IMR-90 (cell line): ENCODE measurements around the gene ATP6V0C. TPM values are rescaled to one million over a fixed set of nuclear protein-coding genes. Genes with fewer than 3 reads are reported as not detected.

Source experiments
- ATAC-seq: fragments of 200-7000 bp; cut with Tn5 transposase; 2 replicates; pipeline ENCODE4 v1.9.1; 2020; ENCODE audit warnings: low read depth, mild to moderate bottlenecking, moderate library complexity
- BruUV-seq: library from RNA; stranded (reverse); fragments of 400-500 nt; replicated peaks from 2 replicates; lab custom pipeline; 2021; lab: Mats Ljungman, UMichigan
- CTCF ChIA-PET: fragments of 300-600 bp; formaldehyde crosslinking; extraction: SDS; loops from one replicate; lab custom pipeline; 2021; ENCODE audit warnings: antibody characterized with exemption; lab: Yijun Ruan, JAX
- POLR2A ChIA-PET: fragments of 300-600 bp; sonication (Branson Sonifier 250); formaldehyde crosslinking; loops from one replicate; lab custom pipeline; 2022; ENCODE audit warnings: antibody characterized with exemption; ENCODE audit not compliant: unreplicated experiment; lab: Charles Lee
- DNase-seq: peaks from one replicate; pipeline ENCODE4 v3.0.0; 2013
- H2AFZ ChIP-seq: replicated peaks from 2 replicates; pipeline ENCODE3; 2013; ENCODE audit warnings: low read length, mild to moderate bottlenecking; ENCODE audit not compliant: poor library complexity
- H2AK5ac ChIP-seq: 2 replicates; pipeline ENCODE4 v1.6.1; 2013; ENCODE audit warnings: low read depth, low read length, inconsistent platforms
- H2AK9ac ChIP-seq: replicated peaks from 2 replicates; pipeline ENCODE3; 2013; ENCODE audit warnings: mild to moderate bottlenecking, low read depth, low read length, moderate library complexity; ENCODE audit not compliant: poor library complexity
- H2BK120ac ChIP-seq: 2 replicates; pipeline ENCODE4 v1.6.1; 2013; ENCODE audit warnings: low read depth, low read length, inconsistent platforms
- H2BK15ac ChIP-seq: 3 replicates; pipeline ENCODE4 v1.6.1; 2013; ENCODE audit warnings: low read depth, low read length, inconsistent platforms
- H2BK20ac ChIP-seq: 2 replicates; pipeline ENCODE4 v1.6.1; 2013; ENCODE audit warnings: low read depth, mild to moderate bottlenecking, inconsistent platforms, low read length, moderate library complexity
- H2BK5ac ChIP-seq: 2 replicates; pipeline ENCODE4 v1.6.1; 2013; ENCODE audit warnings: mild to moderate bottlenecking, low read depth, low read length, inconsistent platforms; ENCODE audit not compliant: poor library complexity, severe bottlenecking
- H3K14ac ChIP-seq: replicated peaks from 2 replicates; pipeline ENCODE4 v1.6.1; 2013; ENCODE audit warnings: low read depth, low read length, inconsistent platforms
- H3K18ac ChIP-seq: 2 replicates; pipeline ENCODE4 v1.6.1; 2013; ENCODE audit warnings: low read depth, low read length, control low read depth
- H3K23ac ChIP-seq: 2 replicates; pipeline ENCODE4 v1.6.1; 2013; ENCODE audit warnings: low read depth, low read length, inconsistent platforms
- H3K27ac ChIP-seq: 2 replicates; pipeline ENCODE4 v1.5.1; 2013; ENCODE audit warnings: mild to moderate bottlenecking, control low read depth, low read length; ENCODE audit not compliant: insufficient read depth
- H3K27me3 ChIP-seq: 2 replicates; pipeline ENCODE4 v1.6.1; 2013; ENCODE audit warnings: low read length; ENCODE audit not compliant: control insufficient read depth, insufficient read depth
- H3K36me3 ChIP-seq: 2 replicates; pipeline ENCODE4 v1.6.1; 2013; ENCODE audit warnings: low read length, mixed read lengths; ENCODE audit not compliant: control insufficient read depth, insufficient read depth
- H3K4ac ChIP-seq: 2 replicates; pipeline ENCODE4 v1.6.1; 2013; ENCODE audit warnings: low read depth, low read length, inconsistent platforms
- H3K4me1 ChIP-seq: 2 replicates; pipeline ENCODE4 v1.6.1; 2013; ENCODE audit warnings: low read length, mixed read lengths; ENCODE audit not compliant: control insufficient read depth, insufficient read depth
- H3K4me2 ChIP-seq: 2 replicates; pipeline ENCODE4 v1.6.1; 2013; ENCODE audit warnings: low read depth, mild to moderate bottlenecking, control low read depth, low read length, moderate library complexity
- H3K4me3 ChIP-seq: 2 replicates; pipeline ENCODE4 v1.5.1; 2013; ENCODE audit warnings: low read depth, mild to moderate bottlenecking, control low read depth, low read length, moderate library complexity; ENCODE audit not compliant: insufficient read depth
- H3K56ac ChIP-seq: 2 replicates; pipeline ENCODE4 v1.6.1; 2013; ENCODE audit warnings: low read length, inconsistent platforms; ENCODE audit not compliant: insufficient read depth; ENCODE audit errors: extremely low read depth
- H3K79me1 ChIP-seq, 2 experiments: 2 replicates each; pipeline ENCODE4 v1.6.1; 2013; ENCODE audit warnings: low read length in 2 of 2, inconsistent platforms in 1 of 2, low read depth in 1 of 2
- H3K9ac ChIP-seq: 2 replicates; pipeline ENCODE4 v1.6.1; 2013; ENCODE audit warnings: low read depth, low read length, control low read depth
- H3K9me1 ChIP-seq: 2 replicates; pipeline ENCODE4 v1.6.1; 2013; ENCODE audit warnings: low read length, inconsistent platforms; ENCODE audit not compliant: insufficient read depth
- H3K9me3 ChIP-seq: 2 replicates; pipeline ENCODE4 v1.6.1; 2013; ENCODE audit warnings: low read length; ENCODE audit not compliant: control insufficient read depth, insufficient read depth
- H4K20me1 ChIP-seq: 2 replicates; pipeline ENCODE4 v1.6.1; 2013; ENCODE audit warnings: low read length, inconsistent platforms; ENCODE audit not compliant: insufficient read depth
- H4K5ac ChIP-seq: 2 replicates; pipeline ENCODE4 v1.6.1; 2013; ENCODE audit warnings: mild to moderate bottlenecking, low read depth, low read length, control low read depth
- H4K8ac ChIP-seq, 2 experiments: 2 replicates each; pipeline ENCODE4 v1.6.1; 2013; ENCODE audit warnings: low read depth in 2 of 2, low read length in 2 of 2, control low read depth in 1 of 2, inconsistent platforms in 1 of 2
- H4K91ac ChIP-seq: 2 replicates; pipeline ENCODE4 v1.6.1; 2013; ENCODE audit warnings: low read depth, low read length, inconsistent platforms; ENCODE audit not compliant: insufficient read depth
- FOS ChIP-seq: fragments of 150-350 bp; IDR thresholded peaks from 2 replicates; pipeline ENCODE4 v1.6.1; 2016; ENCODE audit warnings: low read depth, low read length
- MAZ ChIP-seq: IDR thresholded peaks from 2 replicates; pipeline ENCODE4 v1.6.1; 2012; ENCODE audit warnings: low read depth, mild to moderate bottlenecking, low read length, improper control_type of control experiment, moderate library complexity, borderline replicate concordance
- MXI1 ChIP-seq: IDR thresholded peaks from 2 replicates; pipeline ENCODE4 v1.6.1; 2012; ENCODE audit warnings: low read depth, mild to moderate bottlenecking, low read length, moderate library complexity, borderline replicate concordance
- SMC3 ChIP-seq: fragments of 150-350 bp; IDR thresholded peaks from 2 replicates; pipeline ENCODE4 v1.6.1; 2016; ENCODE audit warnings: low read depth, mild to moderate bottlenecking, antibody characterized with exemption, low read length, moderate library complexity
- WGBS, 2 experiments: methylation state at CpG; one replicate each; pipeline versions ENCODE4 v1.1.5 to v1.1.7; 2013; ENCODE audit warnings: missing lambda C conversion rate in 2 of 2; ENCODE audit not compliant: insufficient read length in 1 of 2; ENCODE audit errors: extremely low coverage in 2 of 2; 5-methylcytosine and 5-hydroxymethylcytosine counted together
- dilution Hi-C: fragments of 300-500 bp; cut with HindIII; formaldehyde crosslinking; loops from one replicate; pipeline ENCODE4 v1.14.3; 2018; ENCODE audit warnings: low sequenced_read_pairs; ENCODE audit not compliant: unreplicated experiment
- in situ Hi-C: fragments of 300-500 bp; cut with MboI; formaldehyde crosslinking; loops from 3 replicates; pipeline ENCODE4 v1.14.3; 2019; ENCODE audit warnings: low sequenced_read_pairs, inconsistent platforms, mixed read lengths
- intact Hi-C: fragments of 100-400 bp; cut with micrococcal nuclease; formaldehyde crosslinking; loops from 2 replicates; pipeline ENCODE4 v1.10.0; 2022
- polyA plus RNA-seq, 3 experiments: library from polyadenylated mRNA; depleted of rRNA; stranded (reverse); fragments of >200 nt; gene quantifications; 2 replicates each; pipeline ENCODE4 v1.2.3, GENCODE V29; 2012; ENCODE audit warnings: low replicate concordance in 1 of 3
- total RNA-seq: library from RNA; depleted of rRNA; stranded (reverse); fragments of >200 nt; gene quantifications from 2 replicates; pipeline ENCODE4 v1.2.3, GENCODE V29; 2012
- TF ChIP-seq, protein P1 (sequence below): fragments of 150-350 bp; IDR thresholded peaks from 2 replicates; pipeline ENCODE4 v1.6.1; 2017; ENCODE audit warnings: mild to moderate bottlenecking, antibody characterized with exemption, low read length, low read depth
- TF ChIP-seq, protein P2 (sequence below): conservative IDR thresholded peaks from 2 replicates; pipeline ENCODE4 v1.5.1; 2012; ENCODE audit warnings: mild to moderate bottlenecking, low read depth, low read length, improper control_type of control experiment

Gene ATP6V0C
- total and polyA plus RNA-seq, 2 of the 4 experiments (the other 2 are of a cell fraction): 8.4 to 107 TPM

DNA sequence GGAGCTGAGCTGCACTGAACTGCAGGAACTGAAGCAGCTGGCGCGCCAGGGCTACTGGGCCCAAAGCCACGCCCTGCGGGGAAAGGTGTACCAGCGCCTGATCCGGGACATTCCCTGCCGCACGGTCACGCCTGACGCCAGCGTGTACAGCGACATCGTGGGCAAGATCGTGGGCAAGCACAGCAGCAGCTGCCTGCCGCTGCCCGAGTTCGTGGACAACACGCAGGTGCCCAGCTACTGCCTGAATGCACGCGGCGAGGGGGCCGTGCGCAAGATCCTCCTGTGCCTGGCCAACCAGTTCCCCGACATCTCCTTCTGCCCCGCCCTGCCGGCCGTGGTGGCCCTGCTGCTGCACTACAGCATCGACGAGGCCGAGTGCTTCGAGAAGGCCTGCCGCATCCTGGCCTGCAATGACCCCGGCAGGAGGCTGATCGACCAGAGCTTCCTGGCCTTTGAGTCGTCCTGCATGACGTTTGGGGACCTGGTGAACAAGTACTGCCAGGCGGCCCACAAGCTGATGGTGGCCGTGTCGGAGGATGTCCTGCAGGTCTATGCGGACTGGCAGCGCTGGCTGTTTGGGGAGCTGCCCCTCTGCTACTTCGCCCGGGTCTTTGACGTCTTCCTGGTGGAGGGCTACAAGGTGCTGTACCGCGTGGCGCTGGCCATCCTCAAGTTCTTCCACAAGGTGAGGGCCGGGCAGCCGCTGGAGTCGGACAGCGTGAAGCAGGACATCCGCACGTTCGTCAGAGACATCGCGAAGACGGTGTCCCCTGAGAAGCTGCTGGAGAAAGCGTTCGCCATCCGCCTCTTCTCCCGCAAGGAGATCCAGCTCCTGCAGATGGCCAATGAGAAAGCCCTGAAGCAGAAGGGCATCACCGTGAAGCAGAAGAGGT lies 17.3 kb upstream of the ATP6V0C start:
- Histone ChIP-seq H2AK9ac (no peak overlapping the region), H4K5ac (no peak overlapping the region), H4K8ac (no peak overlapping the region), H3K9me1 (no peaks in the 10 kb centered on the region), H2AFZ (no peak overlapping the region), H4K20me1 (peaks cover 14% of the 10 kb centered on the region; the same call in 1 of the 2 replicates), H3K27me3 (no peaks in the 10 kb centered on the region), H3K4me1 (no peaks in the 10 kb centered on the region; the same call in 1 of the 2 replicates), H3K23ac (no peak overlapping the region), H3K4ac (no peak overlapping the region), H3K14ac (no peak overlapping the region), H2BK5ac (no peak overlapping the region), H3K36me3 (peaks cover 19% of the 10 kb centered on the region; the same call in 1 of the 2 replicates), H3K79me1 (peaks cover 3 to 21% of the 10 kb centered on the region in 2 experiments), H3K56ac (no peak overlapping the region), H3K9ac (no peak overlapping the region), H3K18ac (no peak overlapping the region), H3K9me3 (no peaks in the 10 kb centered on the region), H2AK5ac (no peak overlapping the region), H3K27ac (no peak overlapping the region), H2BK15ac (no peak overlapping the region), H2BK120ac (no peak overlapping the region), H3K4me3 (no peak overlapping the region), H4K91ac (no peak overlapping the region), H3K4me2 (no peak overlapping the region), H2BK20ac (no peak overlapping the region)
- dilution Hi-C loops: no loop called here
- in situ Hi-C loops: loop anchor here (5.0 kb wide), 1 partner anchor 154 kb away; the partner anchor contains the start of gene ABCA3
- DNase-seq: no peak
- intact Hi-C loops: no loop called here
- POLR2A ChIA-PET: no interaction called here
- BruUV-seq: no TSS peak
- WGBS, 2 experiments: 94% methylated on average over 54 of the region's 62 CpGs; no CpG with 5 or more reads in 1 of the 2 experiments
- no peak for ATAC-seq
- CTCF ChIA-PET: no interaction called here
- TF ChIP-seq, protein P1, sequence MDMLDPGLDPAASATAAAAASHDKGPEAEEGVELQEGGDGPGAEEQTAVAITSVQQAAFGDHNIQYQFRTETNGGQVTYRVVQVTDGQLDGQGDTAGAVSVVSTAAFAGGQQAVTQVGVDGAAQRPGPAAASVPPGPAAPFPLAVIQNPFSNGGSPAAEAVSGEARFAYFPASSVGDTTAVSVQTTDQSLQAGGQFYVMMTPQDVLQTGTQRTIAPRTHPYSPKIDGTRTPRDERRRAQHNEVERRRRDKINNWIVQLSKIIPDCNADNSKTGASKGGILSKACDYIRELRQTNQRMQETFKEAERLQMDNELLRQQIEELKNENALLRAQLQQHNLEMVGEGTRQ: no peak
- TF ChIP-seq MAZ: no peak
- TF ChIP-seq SMC3: no peak
- TF ChIP-seq, protein P2, sequence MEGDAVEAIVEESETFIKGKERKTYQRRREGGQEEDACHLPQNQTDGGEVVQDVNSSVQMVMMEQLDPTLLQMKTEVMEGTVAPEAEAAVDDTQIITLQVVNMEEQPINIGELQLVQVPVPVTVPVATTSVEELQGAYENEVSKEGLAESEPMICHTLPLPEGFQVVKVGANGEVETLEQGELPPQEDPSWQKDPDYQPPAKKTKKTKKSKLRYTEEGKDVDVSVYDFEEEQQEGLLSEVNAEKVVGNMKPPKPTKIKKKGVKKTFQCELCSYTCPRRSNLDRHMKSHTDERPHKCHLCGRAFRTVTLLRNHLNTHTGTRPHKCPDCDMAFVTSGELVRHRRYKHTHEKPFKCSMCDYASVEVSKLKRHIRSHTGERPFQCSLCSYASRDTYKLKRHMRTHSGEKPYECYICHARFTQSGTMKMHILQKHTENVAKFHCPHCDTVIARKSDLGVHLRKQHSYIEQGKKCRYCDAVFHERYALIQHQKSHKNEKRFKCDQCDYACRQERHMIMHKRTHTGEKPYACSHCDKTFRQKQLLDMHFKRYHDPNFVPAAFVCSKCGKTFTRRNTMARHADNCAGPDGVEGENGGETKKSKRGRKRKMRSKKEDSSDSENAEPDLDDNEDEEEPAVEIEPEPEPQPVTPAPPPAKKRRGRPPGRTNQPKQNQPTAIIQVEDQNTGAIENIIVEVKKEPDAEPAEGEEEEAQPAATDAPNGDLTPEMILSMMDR: no peak
- TF ChIP-seq MXI1: no peak
- TF ChIP-seq FOS: no peak
